Loucy (cell line): ENCODE results near the gene LARP4B.

Source experiments
- H2AFZ ChIP-seq: fragments of 200-600 bp; sonication (generic); 2 replicates; pipeline ENCODE4 v1.6.0; 2016; ENCODE audit warnings: antibody characterized with exemption, mild to moderate bottlenecking, low read length, moderate library complexity
- H3F3A ChIP-seq: fragments of 200-600 bp; 2 replicates; pipeline ENCODE4 v1.6.0; 2016; ENCODE audit warnings: antibody characterized with exemption, low read depth, mild to moderate bottlenecking
- H3K27me3 ChIP-seq: fragments of 200-600 bp; sonication (generic); 2 replicates; pipeline ENCODE4 v1.6.1; 2014; ENCODE audit warnings: low read length, mild to moderate bottlenecking; ENCODE audit not compliant: insufficient read depth, poor library complexity, severe bottlenecking
- H3K36me3 ChIP-seq: fragments of 200-600 bp; sonication (generic); 2 replicates; pipeline ENCODE4 v1.6.1; 2016; ENCODE audit warnings: low read length; ENCODE audit not compliant: insufficient read depth
- H3K4me1 ChIP-seq: fragments of 200-600 bp; sonication (generic); 2 replicates; pipeline ENCODE4 v1.5.1; 2014; ENCODE audit warnings: low read length, mild to moderate bottlenecking; ENCODE audit not compliant: insufficient read depth, poor library complexity, severe bottlenecking
- H3K4me2 ChIP-seq: fragments of 200-600 bp; sonication (generic); 2 replicates; pipeline ENCODE4 v1.6.0; 2014; ENCODE audit warnings: antibody characterized with exemption, low read length, low read depth, mild to moderate bottlenecking; ENCODE audit not compliant: poor library complexity, severe bottlenecking
- H3K4me3 ChIP-seq: fragments of 200-600 bp; sonication (generic); 2 replicates; pipeline ENCODE4 v1.5.1; 2014; ENCODE audit warnings: low read length, mild to moderate bottlenecking, mixed read lengths; ENCODE audit not compliant: poor library complexity, severe bottlenecking
- H3K79me2 ChIP-seq: fragments of 200-600 bp; sonication (generic); 2 replicates; pipeline ENCODE4 v1.6.1; 2014; ENCODE audit warnings: low read length; ENCODE audit not compliant: insufficient read depth
- H3K9ac ChIP-seq: fragments of 200-600 bp; sonication (generic); 2 replicates; pipeline ENCODE4 v1.6.0; 2014; ENCODE audit warnings: mild to moderate bottlenecking, low read depth, low read length, moderate library complexity; ENCODE audit not compliant: poor library complexity, severe bottlenecking
- H3K9me2 ChIP-seq: fragments of 200-600 bp; sonication (generic); replicated peaks from 2 replicates; pipeline ENCODE4 v1.6.1; 2016; ENCODE audit warnings: low read depth, low read length, mixed read lengths
- H3K9me3 ChIP-seq: fragments of 200-600 bp; sonication (generic); 2 replicates; pipeline ENCODE4 v1.6.1; 2014; ENCODE audit warnings: mild to moderate bottlenecking, antibody characterized with exemption, low read length, low read depth; ENCODE audit not compliant: insufficient read depth
- H4K20me1 ChIP-seq: fragments of 200-600 bp; sonication (generic); 2 replicates; pipeline ENCODE4 v1.6.0; 2014; ENCODE audit warnings: antibody characterized with exemption, low read length, mild to moderate bottlenecking; ENCODE audit not compliant: insufficient read depth, poor library complexity, severe bottlenecking
- EZH2phosphoT487 ChIP-seq: fragments of 200-600 bp; IDR thresholded peaks from 2 replicates; pipeline ENCODE4 v1.6.1; 2018; ENCODE audit warnings: antibody characterized with exemption, mild to moderate bottlenecking, moderate library complexity, borderline replicate concordance
- TF ChIP-seq, protein P1 (sequence below): fragments of 200-600 bp; sonication (generic); conservative IDR thresholded peaks from 2 replicates; pipeline ENCODE4 v1.5.1; 2014; ENCODE audit warnings: mild to moderate bottlenecking, antibody characterized with exemption, low read length

Gene LARP4B

DNA sequence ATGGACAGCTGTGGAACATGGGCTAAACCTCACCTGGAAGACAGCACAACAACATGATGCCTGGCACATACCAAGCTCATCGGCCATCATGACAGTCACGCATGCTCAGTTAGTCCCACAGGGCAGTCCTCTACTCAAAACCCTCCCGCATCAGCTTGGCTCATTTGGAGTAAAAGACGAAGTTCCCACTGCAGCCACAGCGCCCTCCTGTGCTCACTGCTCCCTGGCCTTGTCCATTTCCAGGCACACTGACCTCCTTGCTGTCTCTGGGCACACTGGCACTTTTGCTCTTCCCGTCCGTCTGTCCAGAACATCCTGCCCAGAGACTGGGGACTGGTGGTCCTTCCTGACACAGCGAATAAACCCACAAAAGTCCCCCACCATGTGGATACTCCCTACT, 66.2 kb downstream of the LARP4B start:
- Histone ChIP-seq H3K4me1 (no peaks in the 10 kb centered on the region), H3K36me3 (peaks cover 76% of the 10 kb centered on the region), H3F3A (no peaks in the 10 kb centered on the region), H4K20me1 (peaks cover 11% of the 10 kb centered on the region), H2AFZ (no peak overlapping the region), H3K79me2 (peaks cover 41% of the 10 kb centered on the region), H3K4me3 (no peak overlapping the region), H3K4me2 (no peak overlapping the region), H3K9me2 (no peaks in the 10 kb centered on the region), H3K9ac (no peak overlapping the region), H3K9me3 (no peaks in the 10 kb centered on the region), H3K27me3 (no peaks in the 10 kb centered on the region)
- TF ChIP-seq EZH2phosphoT487: no peak
- TF ChIP-seq, protein P1, sequence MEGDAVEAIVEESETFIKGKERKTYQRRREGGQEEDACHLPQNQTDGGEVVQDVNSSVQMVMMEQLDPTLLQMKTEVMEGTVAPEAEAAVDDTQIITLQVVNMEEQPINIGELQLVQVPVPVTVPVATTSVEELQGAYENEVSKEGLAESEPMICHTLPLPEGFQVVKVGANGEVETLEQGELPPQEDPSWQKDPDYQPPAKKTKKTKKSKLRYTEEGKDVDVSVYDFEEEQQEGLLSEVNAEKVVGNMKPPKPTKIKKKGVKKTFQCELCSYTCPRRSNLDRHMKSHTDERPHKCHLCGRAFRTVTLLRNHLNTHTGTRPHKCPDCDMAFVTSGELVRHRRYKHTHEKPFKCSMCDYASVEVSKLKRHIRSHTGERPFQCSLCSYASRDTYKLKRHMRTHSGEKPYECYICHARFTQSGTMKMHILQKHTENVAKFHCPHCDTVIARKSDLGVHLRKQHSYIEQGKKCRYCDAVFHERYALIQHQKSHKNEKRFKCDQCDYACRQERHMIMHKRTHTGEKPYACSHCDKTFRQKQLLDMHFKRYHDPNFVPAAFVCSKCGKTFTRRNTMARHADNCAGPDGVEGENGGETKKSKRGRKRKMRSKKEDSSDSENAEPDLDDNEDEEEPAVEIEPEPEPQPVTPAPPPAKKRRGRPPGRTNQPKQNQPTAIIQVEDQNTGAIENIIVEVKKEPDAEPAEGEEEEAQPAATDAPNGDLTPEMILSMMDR: peak; percentile 47

DNA sequence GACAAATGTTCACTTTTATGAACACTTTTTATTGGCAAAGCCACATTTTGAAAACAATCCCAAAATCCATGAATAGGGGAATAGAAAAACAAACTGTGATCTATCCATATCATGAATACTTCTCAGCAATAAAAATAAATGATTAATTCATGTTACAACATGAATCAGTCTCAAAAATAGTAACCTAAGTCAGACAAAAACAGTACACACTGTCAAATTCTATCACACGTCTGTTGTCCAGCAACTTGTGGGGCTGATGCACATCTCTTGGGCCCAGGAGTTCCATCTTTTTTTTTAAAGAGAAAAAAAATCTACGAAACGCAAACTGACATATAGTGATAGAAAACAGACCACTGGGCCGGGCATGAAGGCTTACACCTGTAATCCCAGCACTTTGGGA, 71.0 kb downstream of the LARP4B start:
- H4K20me1 ChIP-seq: peaks cover 2% of the 10 kb centered on the region
- no peaks in the 10 kb centered on the region for H3K9me2 ChIP-seq
- peaks cover 27% of the 10 kb centered on the region; the same call in 1 of the 2 replicates for H3K79me2 ChIP-seq

DNA sequence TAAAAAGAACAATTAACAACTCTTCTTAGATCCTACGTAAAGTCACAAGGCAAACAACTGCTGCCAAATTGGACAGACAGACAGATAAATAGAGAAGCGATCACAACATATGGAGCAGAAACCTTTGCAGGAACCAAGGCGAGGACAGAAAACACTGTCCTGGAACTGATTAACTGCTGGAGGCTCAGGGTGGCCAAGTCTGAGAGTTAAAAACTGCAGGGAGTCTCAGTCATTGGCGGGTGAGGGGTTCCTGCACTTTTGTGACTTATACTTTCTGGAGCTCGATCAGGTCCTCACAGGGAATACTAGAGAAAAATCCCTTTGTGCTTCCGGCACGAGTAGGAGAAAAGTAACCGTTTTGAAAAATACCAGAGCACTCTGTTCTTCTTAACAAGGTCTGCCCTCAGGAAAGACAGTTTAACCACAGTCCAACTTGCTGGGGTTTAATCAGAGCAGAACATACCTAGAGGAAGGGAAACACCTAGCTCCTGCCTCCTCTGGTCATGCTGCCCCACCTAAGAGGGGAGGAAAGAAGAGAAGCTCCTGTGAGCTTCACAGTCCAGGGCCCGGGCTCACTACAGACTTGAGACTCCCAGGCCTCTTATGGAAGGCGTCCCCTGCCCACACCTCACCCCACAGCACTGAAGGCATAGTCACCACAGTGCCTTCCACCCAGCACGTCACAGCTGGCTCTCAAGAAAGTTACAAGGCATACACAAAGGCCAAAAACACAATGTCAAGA, 74.9 kb downstream of the LARP4B start:
- H3K36me3 ChIP-seq: peaks cover 71% of the 10 kb centered on the region
- no peaks in the 10 kb centered on the region for H3K9me3 ChIP-seq
- H3F3A ChIP-seq: no peaks in the 10 kb centered on the region
- TF ChIP-seq EZH2phosphoT487: no peak
- TF ChIP-seq, protein P1: no peak
- no peaks in the 10 kb centered on the region for H3K27me3 ChIP-seq
- H3K9me2 ChIP-seq: no peaks in the 10 kb centered on the region
- H4K20me1 ChIP-seq: no peaks in the 10 kb centered on the region
- peaks cover 31% of the 10 kb centered on the region; the same call in 1 of the 2 replicates for H3K79me2 ChIP-seq
- no peak overlapping the region for H2AFZ ChIP-seq
- H3K9ac ChIP-seq: peak overlapping the region; percentile 29
- peak overlapping the region; percentile 16 for H3K4me3 ChIP-seq
- peaks cover 28% of the 10 kb centered on the region for H3K4me1 ChIP-seq
- peak overlapping the region; percentile 56 for H3K4me2 ChIP-seq

More for the DNA sequence above, 71.0 kb downstream of the LARP4B start:
- H3K9ac ChIP-seq: no peak overlapping the region
- H3K27me3 ChIP-seq: no peaks in the 10 kb centered on the region
- H3K36me3 ChIP-seq: peaks cover 66% of the 10 kb centered on the region
- H3K9me3 ChIP-seq: no peaks in the 10 kb centered on the region
- H3K4me2 ChIP-seq: no peak overlapping the region
- TF ChIP-seq EZH2phosphoT487: no peak
- TF ChIP-seq, protein P1: no peak
- H3F3A ChIP-seq: no peaks in the 10 kb centered on the region
- H3K4me3 ChIP-seq: no peak overlapping the region
- H3K4me1 ChIP-seq: peaks cover 26% of the 10 kb centered on the region
- H2AFZ ChIP-seq: no peak overlapping the region
